Esophagus squamous epithelium (tissue), 5 donors: Measurements from ENCODE around the gene COL6A3. TPM values are rescaled to one million over a fixed set of nuclear protein-coding genes. Genes with fewer than 3 reads are reported as not detected.
A peak's percentile ranks its signal among the peaks of the same experiment; 100 is the strongest.

Source experiments
- DNase-seq: peaks from one replicate; lab custom pipeline; 2025; lab: John Stamatoyannopoulos, UW
- H3K27ac ChIP-seq, 4 donors: fragments of 200-600 bp; sonication (generic); one replicate each; pipeline ENCODE4 v1.5.1; 2016 to 2019; ENCODE audit warnings: mild to moderate bottlenecking in 1 of 4
- H3K27me3 ChIP-seq, 4 donors: fragments of 200-600 bp; sonication (generic); 1 replicate in 3 of 4; 2 replicates in 1 of 4; pipeline versions ENCODE4 v1.5.1 to v1.6.0; 2017 to 2021; ENCODE audit warnings: antibody characterized with exemption in 1 of 4
- H3K36me3 ChIP-seq, 3 donors: fragments of 200-600 bp; sonication (generic); one replicate each; pipeline ENCODE4 v1.5.1; 2016 to 2019
- H3K4me1 ChIP-seq, 3 donors: fragments of 200-600 bp; sonication (generic); one replicate each; pipeline ENCODE4 v1.5.1; 2017 to 2019
- H3K4me3 ChIP-seq, 4 donors: fragments of 200-600 bp; sonication (generic); 1 replicate in 3 of 4; 2 replicates in 1 of 4; pipeline ENCODE4 v1.5.1; 2016 to 2019; ENCODE audit warnings: mild to moderate bottlenecking in 2 of 4, moderate library complexity in 1 of 4
- H3K9me3 ChIP-seq, 3 donors: fragments of 200-600 bp; sonication (generic); one replicate each; pipeline ENCODE4 v1.5.1; 2016 to 2019
- CTCF ChIP-seq, 6 experiments: fragments of 450-650 bp in 4 of 6; fragments of 200-600 bp in 2 of 6; sonication (generic) in 2 of 6; IDR thresholded peaks; one replicate each; pipeline ENCODE4 v1.5.1; 2016 to 2019; ENCODE audit warnings: antibody characterized with exemption in 6 of 6, mild to moderate bottlenecking in 4 of 6, moderate library complexity in 4 of 6
- POLR2A ChIP-seq, 4 donors: fragments of 450-650 bp; IDR thresholded peaks; one replicate each; pipeline ENCODE4 v1.6.1; 2017; ENCODE audit warnings: antibody characterized with exemption in 4 of 4, mild to moderate bottlenecking in 4 of 4, moderate library complexity in 3 of 4
- WGBS, 2 donors: methylation state at CpG; one replicate each; pipeline ENCODE4 v1.1.5; 2018; 5-methylcytosine and 5-hydroxymethylcytosine counted together
- intact Hi-C: fragments of 100-400 bp; cut with DNase I; formaldehyde crosslinking; loops from one replicate; pipeline ENCODE4 v1.15.0; 2022
- total RNA-seq, 4 donors: library from RNA; depleted of rRNA; stranded (reverse); fragments of >200 nt; gene quantifications; one replicate each; pipeline ENCODE4 v1.1.0, GENCODE V29; 2016
- donor health status: DM: yes; HTN: yes; CAD: no.

COL6A3 gene
- total RNA-seq, 4 donors from 2014 or later, result 8.9 to 138 (median 46.5) TPM

- intact Hi-C loops, result no loop called here
- H3K27ac ChIP-seq, result peak overlapping the region in 3 of 4 donors; percentile 71 to 77 (median 75)
- no peak for TF ChIP-seq CTCF (IDR thresholded peaks at IDR 0.05)
- TF ChIP-seq POLR2A (IDR thresholded peaks at IDR 0.05), result no peak
Measured at GRCh38 chr2:237434866-237435311, 20.9 kb upstream of the COL6A3 start.

GRCh38 chr2:237433920-237434676 is 20.1 kb upstream of the COL6A3 start:
- intact Hi-C loops, result no loop called here
- peaks cover 0 to 36% (median 0%) of the 10 kb centered on the region in 4 donors for H3K27me3 ChIP-seq

More at GRCh38 chr2:237434866-237435311, 20.9 kb upstream of the COL6A3 start:
- Histone ChIP-seq H3K4me3 (no peak overlapping the region), H3K9me3 (no peaks in the 10 kb centered on the region), H3K36me3 (no peaks in the 10 kb centered on the region), H3K27me3 (peaks cover 0 to 33% (median 0%) of the 10 kb centered on the region in 4 donors), H3K4me1 (peaks cover 0 to 38% (median 15%) of the 10 kb centered on the region in 3 donors)
- DNase-seq, result no peak
- WGBS, 2 donors, result 31 to 54% methylated on average over 12 to 14 of the region's 14 CpGs

GRCh38 chr2:237432484-237433092 is 18.6 kb upstream of the COL6A3 start:
- 32 to 47% methylated on average over 9 to 13 of the region's 17 CpGs for WGBS, 2 donors
- Histone ChIP-seq H3K4me3 (peak overlapping the region in 1 of 4 donors; percentile 8), H3K36me3 (no peaks in the 10 kb centered on the region), H3K9me3 (no peaks in the 10 kb centered on the region), H3K4me1 (peaks cover 0 to 33% (median 15%) of the 10 kb centered on the region in 3 donors), H3K27me3 (peaks cover 0 to 37% (median 0%) of the 10 kb centered on the region in 4 donors), H3K27ac (peak overlapping the region in 1 of 4 donors; percentile 5)
- intact Hi-C loops, result no loop called here
- TF ChIP-seq POLR2A (IDR thresholded peaks at IDR 0.05), result no peak
- TF ChIP-seq CTCF (IDR thresholded peaks at IDR 0.05), result no peak
- no peak for DNase-seq

More at GRCh38 chr2:237433920-237434676, 20.1 kb upstream of the COL6A3 start:
- DNase-seq, result no peak
- peak overlapping the region in 1 of 4 donors; percentile 75 for H3K27ac ChIP-seq
- H3K4me1 ChIP-seq, result peaks cover 0 to 42% (median 15%) of the 10 kb centered on the region in 3 donors
- no peak overlapping the region for H3K4me3 ChIP-seq
- H3K36me3 ChIP-seq, result no peaks in the 10 kb centered on the region
- no peaks in the 10 kb centered on the region for H3K9me3 ChIP-seq
- 44 to 45% methylated on average over 6 to 8 of the region's 13 CpGs for WGBS, 2 donors
- TF ChIP-seq POLR2A (IDR thresholded peaks at IDR 0.05), result no peak
- no peak for TF ChIP-seq CTCF (IDR thresholded peaks at IDR 0.05)

- H3K4me3 ChIP-seq, result no peak overlapping the region
- H3K4me1 ChIP-seq, result peaks cover 0 to 33% (median 15%) of the 10 kb centered on the region in 3 donors
- H3K36me3 ChIP-seq, result no peaks in the 10 kb centered on the region
- no peak for TF ChIP-seq CTCF (IDR thresholded peaks at IDR 0.05)
- TF ChIP-seq POLR2A (IDR thresholded peaks at IDR 0.05), result no peak
- H3K27me3 ChIP-seq, result peaks cover 0 to 39% (median 0%) of the 10 kb centered on the region in 4 donors
- 86% methylated on average over 4 of the region's 4 CpGs for WGBS, 2 donors
- intact Hi-C loops, result no loop called here
- H3K9me3 ChIP-seq, result no peaks in the 10 kb centered on the region
- DNase-seq, result no peak
- H3K27ac ChIP-seq, result no peak overlapping the region
Measured at GRCh38 chr2:237431837-237432236, 17.9 kb upstream of the COL6A3 start.

- Histone ChIP-seq H3K27ac (no peak overlapping the region), H3K4me1 (peaks cover 0 to 32% (median 14%) of the 10 kb centered on the region in 3 donors), H3K27me3 (peaks cover 0 to 39% (median 0%) of the 10 kb centered on the region in 4 donors), H3K9me3 (no peaks in the 10 kb centered on the region), H3K36me3 (no peaks in the 10 kb centered on the region), H3K4me3 (no peak overlapping the region)
- WGBS, 2 donors, result 90 to 93% methylated on average over 1 of the region's 1 CpG
- no peak for DNase-seq
- no peak for TF ChIP-seq POLR2A (IDR thresholded peaks at IDR 0.05)
- no peak for TF ChIP-seq CTCF (IDR thresholded peaks at IDR 0.05)
- intact Hi-C loops, result no loop called here
Measured at GRCh38 chr2:237431372-237431771, 17.4 kb upstream of the COL6A3 start.
